Osteoblast (primary cell): ENCODE measurements around the gene MYH16. TPM values are rescaled to one million over a fixed set of nuclear protein-coding genes. Genes with fewer than 3 reads are reported as not detected.
A peak's percentile ranks its signal among the peaks of the same experiment; 100 is the strongest.

Source experiments
- DNase-seq: peaks from one replicate; pipeline ENCODE4 v3.0.0; 2011; ENCODE audit warnings: low spot score, mixed read lengths; ENCODE audit not compliant: insufficient read length; ENCODE audit errors: missing footprints
- H2AFZ ChIP-seq: 2 replicates; pipeline ENCODE4 v1.6.0; 2011; ENCODE audit warnings: mild to moderate bottlenecking, low read length
- H3K27ac ChIP-seq: 2 replicates; pipeline ENCODE4 v1.5.1; 2011; ENCODE audit warnings: mild to moderate bottlenecking, low read depth, low read length, moderate library complexity
- H3K27me3 ChIP-seq: 2 replicates; pipeline ENCODE4 v1.6.0; 2012; ENCODE audit warnings: mild to moderate bottlenecking, control low read depth, inconsistent platforms, low read length, moderate library complexity; ENCODE audit not compliant: insufficient read depth
- H3K36me3 ChIP-seq: 2 replicates; pipeline ENCODE4 v1.5.1; 2011; ENCODE audit warnings: mild to moderate bottlenecking, low read length, control low read depth, moderate library complexity; ENCODE audit not compliant: insufficient read depth
- H3K4me1 ChIP-seq: 2 replicates; pipeline ENCODE4 v1.5.1; 2011; ENCODE audit warnings: mild to moderate bottlenecking, low read length, control low read depth, moderate library complexity; ENCODE audit not compliant: insufficient read depth
- H3K4me2 ChIP-seq: 2 replicates; pipeline ENCODE4 v1.6.0; 2011; ENCODE audit warnings: mild to moderate bottlenecking, low read length; ENCODE audit not compliant: insufficient read depth
- H3K4me3 ChIP-seq: fragments of 200-600 bp; sonication (generic); 3 replicates; pipeline ENCODE4 v1.5.1; 2012; ENCODE audit warnings: mild to moderate bottlenecking, low read length, inconsistent platforms; ENCODE audit not compliant: insufficient read depth
- H3K79me2 ChIP-seq: 2 replicates; pipeline ENCODE4 v1.6.0; 2012; ENCODE audit warnings: mild to moderate bottlenecking, low read length, control low read depth, inconsistent platforms; ENCODE audit not compliant: insufficient read depth
- H3K9me3 ChIP-seq: 2 replicates; pipeline ENCODE4 v1.5.1; 2011; ENCODE audit warnings: low read depth, low read length, control low read depth
- H4K20me1 ChIP-seq: 2 replicates; pipeline ENCODE4 v1.6.0; 2012; ENCODE audit warnings: mild to moderate bottlenecking, low read length, control low read depth; ENCODE audit not compliant: insufficient read depth
- total RNA-seq: library from RNA; depleted of rRNA; stranded (reverse); fragments of >200 nt; gene quantifications from 2 replicates; pipeline ENCODE4 v1.2.3, GENCODE V29; 2012
- TF ChIP-seq, protein P1 (sequence below): IDR thresholded peaks from 2 replicates; pipeline ENCODE4 v1.5.1; 2011; ENCODE audit warnings: mild to moderate bottlenecking, low read depth, low read length, moderate library complexity; ENCODE audit errors: extremely low read depth

MYH16 gene
- total RNA-seq, 1 donor: not detected

DNA sequence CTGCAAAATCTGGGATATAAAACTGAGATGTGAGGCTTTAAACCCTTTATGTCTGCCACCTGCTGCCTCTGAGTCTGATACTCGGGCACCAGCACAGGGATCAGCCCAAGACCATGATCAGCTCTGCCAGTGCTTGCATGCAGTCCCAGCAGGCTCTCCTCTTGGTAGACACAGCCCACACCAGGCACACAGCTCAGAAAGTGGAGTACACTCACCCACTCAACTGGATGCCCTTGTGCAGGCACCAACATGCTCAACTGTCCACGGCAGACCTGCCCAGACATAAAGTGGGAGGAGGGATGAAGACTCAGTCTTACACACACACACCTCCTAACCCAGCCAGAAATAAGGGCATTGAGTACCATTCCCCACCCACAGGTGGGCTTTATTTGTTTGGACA is 18.2 kb upstream of the MYH16 start:
- Histone ChIP-seq H3K27me3 (peaks cover 16% of the 10 kb centered on the region), H3K4me1 (no peaks in the 10 kb centered on the region), H3K9me3 (no peaks in the 10 kb centered on the region), H3K27ac (no peak overlapping the region), H3K79me2 (no peaks in the 10 kb centered on the region), H3K4me2 (no peak overlapping the region), H2AFZ (no peak overlapping the region), H3K4me3 (no peak overlapping the region), H4K20me1 (no peaks in the 10 kb centered on the region), H3K36me3 (no peaks in the 10 kb centered on the region)
- TF ChIP-seq, protein P1, sequence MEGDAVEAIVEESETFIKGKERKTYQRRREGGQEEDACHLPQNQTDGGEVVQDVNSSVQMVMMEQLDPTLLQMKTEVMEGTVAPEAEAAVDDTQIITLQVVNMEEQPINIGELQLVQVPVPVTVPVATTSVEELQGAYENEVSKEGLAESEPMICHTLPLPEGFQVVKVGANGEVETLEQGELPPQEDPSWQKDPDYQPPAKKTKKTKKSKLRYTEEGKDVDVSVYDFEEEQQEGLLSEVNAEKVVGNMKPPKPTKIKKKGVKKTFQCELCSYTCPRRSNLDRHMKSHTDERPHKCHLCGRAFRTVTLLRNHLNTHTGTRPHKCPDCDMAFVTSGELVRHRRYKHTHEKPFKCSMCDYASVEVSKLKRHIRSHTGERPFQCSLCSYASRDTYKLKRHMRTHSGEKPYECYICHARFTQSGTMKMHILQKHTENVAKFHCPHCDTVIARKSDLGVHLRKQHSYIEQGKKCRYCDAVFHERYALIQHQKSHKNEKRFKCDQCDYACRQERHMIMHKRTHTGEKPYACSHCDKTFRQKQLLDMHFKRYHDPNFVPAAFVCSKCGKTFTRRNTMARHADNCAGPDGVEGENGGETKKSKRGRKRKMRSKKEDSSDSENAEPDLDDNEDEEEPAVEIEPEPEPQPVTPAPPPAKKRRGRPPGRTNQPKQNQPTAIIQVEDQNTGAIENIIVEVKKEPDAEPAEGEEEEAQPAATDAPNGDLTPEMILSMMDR: no peak
- no peak for DNase-seq

DNA sequence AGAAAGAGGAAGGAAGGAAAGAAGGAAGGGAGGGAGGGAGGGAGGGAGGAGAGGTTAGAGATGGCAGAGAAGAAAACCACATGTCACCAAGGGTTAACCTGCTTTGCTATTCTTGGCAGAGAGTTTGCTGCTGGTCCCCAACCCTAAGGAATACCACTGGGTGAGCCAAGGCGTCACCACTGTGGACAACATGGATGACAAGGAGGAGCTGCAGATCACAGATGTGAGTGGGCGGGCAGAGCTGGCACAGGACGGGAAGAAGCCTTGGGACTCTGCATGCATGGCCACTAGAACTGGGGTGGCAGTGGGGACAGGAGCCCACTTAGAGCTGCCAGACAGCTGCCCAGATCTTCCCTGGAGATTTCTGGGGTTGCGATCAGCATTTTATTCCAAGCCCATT is 17.2 kb upstream of the MYH16 start:
- Histone ChIP-seq H4K20me1 (no peaks in the 10 kb centered on the region), H3K27ac (no peak overlapping the region), H2AFZ (peak overlapping the region; percentile 51), H3K27me3 (peaks cover 16% of the 10 kb centered on the region), H3K4me3 (peak overlapping the region; percentile 4), H3K4me2 (peak overlapping the region; percentile 63), H3K79me2 (no peaks in the 10 kb centered on the region), H3K4me1 (no peaks in the 10 kb centered on the region), H3K9me3 (no peaks in the 10 kb centered on the region), H3K36me3 (no peaks in the 10 kb centered on the region)
- no peak for DNase-seq
- TF ChIP-seq, protein P1: no peak

- DNase-seq: no peak
These were observed 15.6 kb upstream of the MYH16 start for GRCh38 chr7:99257065-99257464.

DNA sequence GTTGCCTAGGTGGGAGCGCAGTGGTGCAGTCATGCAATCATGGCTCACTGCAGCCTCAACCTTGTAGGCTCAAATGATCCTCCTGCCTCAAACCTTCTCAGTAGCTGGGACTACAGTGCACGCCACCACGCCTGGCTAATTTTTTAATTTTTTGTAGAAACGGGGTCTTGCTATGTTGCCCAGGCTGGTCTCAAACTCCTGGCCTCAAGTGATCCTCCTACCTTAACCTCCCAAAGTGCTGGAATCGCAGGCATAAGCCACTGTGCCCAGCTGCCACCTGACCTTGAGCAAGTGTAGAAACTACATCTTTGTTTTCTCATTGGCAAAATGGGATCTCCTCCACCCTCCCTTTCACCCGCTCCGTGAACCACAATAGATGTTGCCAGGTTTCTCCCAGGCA is 15.0 kb upstream of the MYH16 start:
- Histone ChIP-seq H3K79me2 (no peaks in the 10 kb centered on the region), H3K4me2 (no peak overlapping the region), H3K4me1 (no peaks in the 10 kb centered on the region), H2AFZ (no peak overlapping the region), H3K27me3 (peaks cover 10% of the 10 kb centered on the region), H3K36me3 (no peaks in the 10 kb centered on the region), H3K27ac (no peak overlapping the region), H3K4me3 (no peak overlapping the region), H4K20me1 (no peaks in the 10 kb centered on the region), H3K9me3 (no peaks in the 10 kb centered on the region)
- DNase-seq: no peak
- TF ChIP-seq, protein P1: no peak

More at GRCh38 chr7:99257065-99257464, 15.6 kb upstream of the MYH16 start:
- TF ChIP-seq, protein P1: no peak
- H3K4me1 ChIP-seq: no peaks in the 10 kb centered on the region
- H3K4me2 ChIP-seq: no peak overlapping the region
- H3K27me3 ChIP-seq: peaks cover 12% of the 10 kb centered on the region
- H3K27ac ChIP-seq: no peak overlapping the region
- no peaks in the 10 kb centered on the region for H4K20me1 ChIP-seq
- H2AFZ ChIP-seq: no peak overlapping the region
- H3K36me3 ChIP-seq: no peaks in the 10 kb centered on the region
- H3K79me2 ChIP-seq: no peaks in the 10 kb centered on the region
- no peak overlapping the region for H3K4me3 ChIP-seq
- H3K9me3 ChIP-seq: no peaks in the 10 kb centered on the region
